NCI-H1694 (cell line): Measurements from ENCODE around the gene JAZF1.
"Not testable (repeated sequence)": the region's sequence is repeated elsewhere in the genome, so short reads cannot be mapped to it uniquely, and the experiment has no call there.

Source experiments
- DNase-seq: peaks from one replicate; lab custom pipeline; 2025; lab: John Stamatoyannopoulos, UW

Gene JAZF1

DNA sequence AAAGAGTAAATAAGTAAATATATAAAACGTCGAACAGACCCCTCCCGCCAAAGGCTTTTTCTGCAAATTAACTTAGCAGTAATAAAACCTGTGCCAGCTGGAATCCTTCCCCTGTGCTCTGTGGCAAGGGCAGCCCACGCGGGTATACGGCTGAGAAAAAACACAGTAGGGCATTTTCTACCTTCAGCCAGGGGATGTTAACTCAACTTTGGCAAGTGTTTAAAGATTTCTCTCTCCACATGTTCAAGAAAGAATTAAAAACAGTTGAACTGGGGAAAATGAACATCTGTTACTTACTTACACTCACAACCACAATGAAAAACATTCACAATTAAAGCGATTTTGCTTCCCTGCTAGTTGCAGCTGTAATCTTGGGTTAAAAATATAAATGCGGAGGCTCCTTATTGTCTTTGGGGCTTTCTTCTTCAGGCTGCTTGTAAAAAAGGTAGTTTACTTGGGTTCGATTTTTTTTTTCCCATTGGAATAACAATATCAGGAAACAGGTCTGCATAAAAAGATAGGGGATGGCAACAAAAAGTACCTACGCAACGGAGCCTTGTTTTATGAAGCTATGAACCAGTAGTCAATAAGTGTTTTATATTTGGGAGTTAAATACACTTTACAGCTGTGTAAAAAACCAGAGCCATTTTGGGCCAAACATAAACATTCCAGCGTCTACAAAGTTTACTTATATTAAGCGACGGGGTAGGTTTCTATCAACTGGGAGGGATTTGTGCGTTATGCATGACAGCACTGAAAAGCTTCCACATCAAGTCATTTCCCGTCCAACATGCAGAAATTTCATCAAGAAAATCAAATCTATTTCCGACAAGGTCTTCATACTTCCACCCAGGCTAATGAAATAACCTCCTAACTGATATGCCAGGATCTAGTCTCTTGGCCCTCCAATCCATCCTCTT, 308.0 kb downstream of the JAZF1 start:
- no peak for DNase-seq

DNA sequence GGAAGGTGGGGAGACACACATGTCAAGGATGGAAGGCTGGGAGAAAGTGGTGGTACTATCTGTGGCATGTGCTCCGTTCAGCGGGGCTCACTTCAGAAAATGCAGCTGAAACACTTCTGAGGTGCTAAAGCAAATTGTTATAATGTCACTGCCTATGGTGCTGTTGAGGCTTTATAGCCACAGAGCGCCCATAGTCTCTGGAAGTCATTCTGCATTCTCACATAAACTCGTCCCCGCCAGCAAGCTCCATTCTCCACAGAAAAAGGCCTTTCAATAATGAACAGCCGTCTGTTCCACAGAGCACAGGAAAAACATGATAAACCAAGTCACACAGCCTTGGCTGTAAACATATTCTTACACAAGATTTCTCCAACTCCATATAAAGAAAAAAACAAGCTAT, 308.7 kb downstream of the JAZF1 start:
- DNase-seq = no peak

DNA sequence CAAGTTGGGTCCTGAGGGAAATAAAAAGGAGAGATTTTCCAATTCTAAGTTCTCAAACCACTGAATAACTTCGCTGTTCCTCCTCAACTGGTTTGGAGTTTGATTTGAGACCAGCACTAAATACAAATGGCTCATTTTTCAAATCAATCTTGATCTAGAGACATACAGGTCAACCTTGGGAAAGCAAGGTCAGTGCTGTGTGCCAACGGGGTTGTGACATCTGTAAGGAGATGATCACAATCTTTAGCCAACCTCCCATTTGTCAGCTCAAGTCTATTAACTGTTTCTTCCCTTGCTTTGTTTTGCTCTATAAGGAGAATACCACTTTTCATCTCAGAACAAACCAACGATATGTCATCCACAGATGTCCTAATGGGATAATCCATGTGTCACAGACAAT, 309.5 kb downstream of the JAZF1 start:
- no peak for DNase-seq

DNA sequence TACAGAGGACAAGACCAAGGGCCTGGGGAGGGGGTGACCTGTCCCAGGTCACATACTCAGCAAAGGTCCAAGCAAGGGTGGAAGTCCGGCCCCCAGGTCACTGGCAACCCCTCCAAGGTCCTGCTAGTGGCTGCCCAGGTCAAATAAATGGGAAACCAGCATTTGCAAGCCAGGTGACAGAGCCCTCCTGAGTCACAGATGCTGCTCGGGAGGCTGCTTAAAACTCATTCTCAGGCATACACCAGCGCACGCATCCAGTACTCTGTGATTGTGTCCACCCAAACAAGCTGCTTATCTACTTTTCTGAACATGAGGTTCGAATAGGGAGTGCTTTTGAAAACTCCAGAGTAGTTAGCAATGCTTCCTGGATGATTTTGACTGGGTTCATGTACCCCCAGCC, 310.0 kb downstream of the JAZF1 start:
- no peak for DNase-seq

DNA sequence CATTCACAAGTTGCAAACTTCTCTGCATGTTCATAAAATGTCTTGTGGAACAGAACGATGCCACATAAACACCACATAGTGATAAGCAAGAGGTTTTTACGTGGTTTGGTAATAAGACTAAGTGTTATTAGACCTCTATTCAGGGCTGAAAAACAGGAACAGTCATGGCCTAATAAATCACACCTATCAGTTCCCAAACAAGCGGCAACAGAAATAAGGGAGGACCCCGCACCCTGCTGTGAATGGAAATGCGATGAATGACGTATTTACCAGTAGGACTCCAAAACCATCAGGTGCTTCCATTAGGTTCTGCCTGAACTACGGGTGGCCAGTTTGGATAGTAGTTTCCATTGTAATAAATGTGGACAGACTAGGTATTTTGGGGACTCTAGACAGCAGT, 311.5 kb downstream of the JAZF1 start:
- DNase-seq = no peak

DNA sequence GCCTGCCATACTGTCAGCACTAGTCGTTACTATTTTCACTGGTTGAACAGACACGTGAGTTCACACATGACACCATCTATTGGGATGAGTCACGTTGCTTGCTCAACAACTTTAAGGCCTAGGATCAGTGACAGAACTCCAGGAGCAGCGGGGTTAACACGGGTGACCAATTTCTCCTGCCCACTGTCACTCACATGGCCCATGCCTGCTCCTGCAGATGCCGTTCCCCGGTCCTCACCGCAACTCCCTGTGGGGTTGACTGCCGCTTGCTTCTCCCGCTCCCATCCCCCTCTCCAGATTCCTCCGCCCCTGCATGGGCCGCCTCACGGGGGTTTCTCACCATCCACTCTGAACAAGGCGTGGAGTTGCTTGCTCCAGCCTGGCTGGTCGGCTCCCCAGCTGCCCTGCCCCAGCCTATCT, 312.5 kb downstream of the JAZF1 start:
- no peak for DNase-seq

DNA sequence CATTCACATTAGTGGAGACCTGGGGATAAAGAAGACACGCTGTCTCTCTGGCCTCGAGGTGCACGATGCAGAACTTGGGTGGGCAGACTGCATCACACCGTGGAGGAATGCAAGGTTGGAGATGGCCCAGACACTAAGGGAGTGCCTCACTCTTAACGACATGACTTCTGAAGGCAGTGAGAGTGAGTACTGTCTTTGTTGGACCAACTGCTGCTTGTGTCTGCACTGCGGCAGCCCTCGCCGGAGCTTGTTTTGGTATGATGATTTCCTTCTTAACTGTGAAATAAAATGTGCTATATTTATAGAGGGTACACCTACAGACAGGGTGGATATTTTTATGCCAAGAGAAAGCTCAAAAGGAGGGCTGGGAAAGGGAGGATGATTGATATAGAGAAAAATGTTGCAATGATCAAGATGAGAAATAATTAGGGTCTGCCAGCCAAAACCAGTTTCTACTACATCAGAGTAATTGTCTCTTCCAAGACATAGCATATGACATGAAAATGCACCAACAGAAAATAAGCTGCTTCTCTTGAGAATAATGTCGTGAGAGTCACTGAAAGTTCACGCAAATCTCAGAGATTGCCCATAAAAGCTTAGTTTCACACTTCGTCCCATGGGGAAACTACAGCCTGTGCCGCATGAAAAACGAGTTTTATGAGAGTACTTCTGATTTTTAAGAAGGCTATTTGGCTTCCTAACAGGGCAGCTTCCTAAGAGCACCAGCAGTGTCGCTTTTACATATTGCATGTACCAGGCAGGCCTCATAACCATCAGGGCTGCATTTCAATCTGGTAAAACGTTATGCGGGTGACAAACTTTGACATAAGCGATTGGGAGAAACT, 313.5 kb downstream of the JAZF1 start:
- no peak for DNase-seq

DNA sequence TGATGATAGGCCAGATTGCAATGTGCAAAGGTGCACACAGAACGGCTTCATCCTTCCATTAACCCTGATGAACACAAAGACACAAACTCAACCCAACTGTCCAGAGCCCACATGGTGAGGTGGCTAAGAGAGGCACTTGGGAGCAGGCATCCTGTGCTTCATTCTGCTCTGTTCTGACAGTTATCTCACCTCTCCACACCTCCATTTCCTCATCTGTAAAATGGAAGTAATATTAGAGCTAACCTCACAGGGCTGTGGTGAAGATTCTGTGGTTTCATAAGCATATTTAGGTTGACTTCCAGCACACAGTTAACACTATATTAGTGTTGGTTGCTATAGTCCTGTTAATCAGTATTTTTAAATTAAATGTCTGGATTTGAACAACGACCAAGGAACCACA, 314.3 kb downstream of the JAZF1 start:
- no peak for DNase-seq

DNA sequence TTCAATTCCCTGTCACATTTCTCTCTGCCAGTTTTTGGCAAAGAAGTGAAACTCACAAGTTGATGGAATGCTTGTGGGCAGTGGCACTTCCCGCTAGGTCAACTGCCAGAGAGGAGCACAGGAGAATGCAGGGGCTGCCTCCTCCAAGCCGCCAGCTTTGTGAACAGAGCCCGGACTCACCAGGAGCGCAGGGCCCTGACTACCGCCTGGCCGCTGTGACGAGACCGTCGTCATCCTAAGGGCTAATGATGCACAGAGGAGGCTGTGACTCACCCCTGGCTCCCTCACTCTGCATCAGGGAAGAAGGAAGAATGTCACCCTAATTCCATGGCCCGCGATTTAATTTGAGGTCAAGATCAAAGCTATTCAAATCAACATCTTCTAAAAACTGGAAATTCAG, 316.7 kb downstream of the JAZF1 start:
- no peak for DNase-seq

DNA sequence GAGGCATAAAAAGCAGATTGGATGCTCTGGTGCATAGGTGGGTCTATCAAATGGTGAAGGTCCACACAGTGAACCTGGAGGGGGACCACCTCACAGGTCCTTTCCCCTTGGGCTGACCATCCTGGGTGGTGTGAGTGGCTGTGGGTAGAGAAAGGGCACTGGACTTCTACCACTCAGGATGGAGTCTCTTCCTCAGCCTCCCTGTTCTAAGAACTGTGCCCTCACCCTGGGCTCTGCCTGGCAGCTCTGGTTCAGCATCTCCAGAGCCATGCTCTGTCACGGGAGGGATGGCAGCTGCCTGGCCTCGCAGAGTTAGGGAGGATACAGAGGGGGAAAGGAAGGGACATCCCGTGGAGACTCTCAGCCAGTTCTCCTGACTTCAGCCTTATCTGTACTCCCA, 318.8 kb downstream of the JAZF1 start:
- no peak for DNase-seq

DNA sequence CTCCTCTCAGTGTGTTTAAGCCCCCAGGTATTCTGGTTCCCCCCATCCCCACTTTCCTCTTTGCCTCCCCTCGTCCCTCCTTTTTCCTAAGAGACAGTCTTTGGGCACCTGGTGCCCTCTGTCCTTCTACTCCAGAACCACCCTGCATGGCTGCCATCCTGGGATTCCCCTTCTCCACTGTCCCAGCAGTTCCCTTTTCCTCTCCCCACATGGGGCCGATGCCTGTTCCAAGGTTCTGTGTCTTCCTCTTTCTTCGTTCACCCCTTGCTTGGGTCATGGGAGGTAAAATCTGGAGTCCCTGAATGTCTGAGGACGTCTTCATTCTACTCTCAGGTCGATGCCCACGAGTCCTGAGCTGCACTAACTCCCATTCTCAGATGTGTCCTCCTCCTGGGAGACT, 319.8 kb downstream of the JAZF1 start:
- DNase-seq = no peak

DNA sequence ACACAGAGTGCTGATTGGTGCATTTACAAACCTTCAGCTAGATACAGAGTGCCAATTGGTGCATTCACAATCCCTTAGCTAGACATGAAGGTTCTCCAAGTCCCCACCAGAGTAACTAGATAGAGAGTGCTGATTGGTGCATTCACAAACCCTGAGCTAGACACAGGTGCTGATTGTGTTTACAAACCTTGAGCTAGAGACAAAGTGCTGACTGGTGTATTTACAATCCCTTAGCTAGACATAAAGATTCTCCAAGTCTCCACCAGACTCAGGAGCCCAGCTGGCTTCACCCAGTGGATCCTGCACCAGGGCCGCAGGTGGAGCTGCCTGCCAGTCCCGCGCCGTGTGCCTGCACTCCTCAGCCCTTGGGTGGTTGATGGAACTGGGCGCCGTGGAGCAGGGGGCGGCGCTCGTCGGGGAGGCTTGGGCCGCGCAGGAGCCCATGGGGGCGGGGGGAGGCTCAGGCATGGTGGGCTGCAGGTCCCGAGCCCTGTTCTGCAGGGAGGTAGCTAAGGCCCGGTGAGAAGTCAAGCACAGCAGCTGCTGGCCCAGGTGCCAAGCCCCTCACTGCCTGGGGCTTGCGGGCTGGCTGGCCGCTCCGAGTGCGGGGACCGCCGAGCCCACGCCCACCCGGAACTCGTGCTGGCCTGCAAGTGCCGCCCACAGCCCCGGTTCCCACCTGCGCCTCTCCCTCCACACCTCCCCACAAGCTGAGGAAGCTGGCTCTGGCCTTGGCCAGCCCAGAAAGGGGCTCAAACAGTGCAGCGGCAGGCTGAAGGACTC, 323.7 kb downstream of the JAZF1 start:
- DNase-seq = not testable (repeated sequence)

DNA sequence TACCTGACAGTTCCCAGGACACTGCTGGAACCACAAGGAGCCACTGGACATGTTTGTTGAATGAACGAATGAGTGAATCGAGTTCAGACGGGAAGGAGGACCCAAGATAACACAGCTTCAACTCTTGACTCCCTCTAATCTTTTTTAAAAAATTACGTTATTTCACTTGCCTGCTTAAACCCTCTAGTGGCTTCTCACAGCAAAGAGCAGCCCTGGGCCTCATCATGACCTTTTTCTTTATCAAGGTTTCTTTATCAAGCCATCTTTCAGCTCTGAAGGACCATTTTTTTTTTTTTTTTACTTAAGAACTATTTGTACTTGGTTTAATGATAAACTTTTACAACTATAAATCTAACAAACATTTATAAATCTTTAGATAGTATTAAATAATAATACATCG, 330.1 kb downstream of the JAZF1 start:
- no peak for DNase-seq

DNA sequence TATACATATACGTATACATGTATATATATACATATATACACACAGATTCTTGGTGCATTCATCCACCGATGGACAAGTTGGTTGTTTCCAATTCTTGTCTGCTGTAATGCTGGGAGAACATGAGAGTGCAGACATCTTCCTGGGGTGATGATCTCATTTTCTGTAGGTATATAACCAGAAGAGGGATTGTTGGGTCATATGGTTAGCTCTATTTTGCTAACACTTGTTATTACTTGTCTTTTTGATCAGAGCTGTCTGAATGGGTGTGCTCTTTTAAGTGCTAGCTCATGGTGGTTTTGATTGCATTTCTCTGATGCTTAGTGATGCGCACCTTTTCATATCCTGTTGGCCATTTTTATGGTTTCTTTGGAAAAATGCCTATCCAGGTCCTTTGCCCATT, 334.2 kb downstream of the JAZF1 start:
- DNase-seq = no peak

DNA sequence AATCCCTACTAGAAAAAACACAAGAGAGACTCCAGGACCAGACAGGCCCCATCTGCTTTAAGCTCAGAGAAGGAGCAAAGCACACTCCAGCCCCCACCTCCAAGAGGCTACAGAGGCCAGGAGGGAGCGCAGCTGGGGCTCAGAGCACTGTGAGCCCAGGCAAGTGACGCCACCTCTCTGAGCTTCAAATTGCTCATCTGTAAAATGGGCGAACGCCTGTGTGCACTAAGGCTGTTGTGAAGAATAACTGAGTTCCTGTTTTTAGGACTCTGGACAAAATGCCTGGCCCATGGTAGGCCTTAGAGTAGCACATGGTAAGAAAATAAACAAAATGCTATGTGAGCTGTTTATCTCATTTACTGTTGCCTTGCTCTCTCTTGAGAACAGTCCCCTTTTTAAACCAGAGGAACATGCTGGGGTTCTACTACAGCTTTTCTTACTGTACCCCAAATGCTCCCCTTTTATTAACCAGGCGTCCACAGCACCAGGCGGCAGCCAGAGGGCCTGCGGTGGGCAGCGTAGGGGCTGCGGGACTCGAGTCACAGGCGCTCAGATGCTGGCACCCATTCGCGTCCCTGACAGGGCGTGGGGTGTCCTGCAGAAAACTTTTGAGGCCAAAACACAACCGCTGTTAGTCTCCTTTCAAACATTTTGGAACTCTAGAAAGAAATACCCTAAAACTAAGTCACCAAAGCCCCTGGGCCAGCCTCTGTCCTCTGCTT, 336.9 kb downstream of the JAZF1 start:
- DNase-seq = no peak

DNA sequence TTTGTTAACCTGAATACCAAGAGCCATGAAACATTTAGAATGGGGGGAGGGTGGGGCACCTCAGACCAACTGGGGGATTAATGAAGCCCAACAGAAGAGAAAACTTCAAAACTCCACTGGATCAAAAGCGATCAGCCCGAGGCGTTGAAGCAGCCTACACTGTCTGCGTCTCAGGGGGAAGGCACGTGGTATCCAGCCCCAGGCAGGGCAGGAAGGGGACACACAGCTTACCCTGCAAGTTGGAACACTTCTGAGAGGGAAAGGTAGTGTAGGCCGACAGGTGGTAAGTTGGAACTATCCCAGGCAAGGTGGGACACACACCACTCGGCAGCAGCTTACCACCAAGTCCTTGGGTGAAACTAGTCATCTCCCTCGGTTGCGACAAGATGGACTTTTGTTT, 337.7 kb downstream of the JAZF1 start:
- DNase-seq = no peak

DNA sequence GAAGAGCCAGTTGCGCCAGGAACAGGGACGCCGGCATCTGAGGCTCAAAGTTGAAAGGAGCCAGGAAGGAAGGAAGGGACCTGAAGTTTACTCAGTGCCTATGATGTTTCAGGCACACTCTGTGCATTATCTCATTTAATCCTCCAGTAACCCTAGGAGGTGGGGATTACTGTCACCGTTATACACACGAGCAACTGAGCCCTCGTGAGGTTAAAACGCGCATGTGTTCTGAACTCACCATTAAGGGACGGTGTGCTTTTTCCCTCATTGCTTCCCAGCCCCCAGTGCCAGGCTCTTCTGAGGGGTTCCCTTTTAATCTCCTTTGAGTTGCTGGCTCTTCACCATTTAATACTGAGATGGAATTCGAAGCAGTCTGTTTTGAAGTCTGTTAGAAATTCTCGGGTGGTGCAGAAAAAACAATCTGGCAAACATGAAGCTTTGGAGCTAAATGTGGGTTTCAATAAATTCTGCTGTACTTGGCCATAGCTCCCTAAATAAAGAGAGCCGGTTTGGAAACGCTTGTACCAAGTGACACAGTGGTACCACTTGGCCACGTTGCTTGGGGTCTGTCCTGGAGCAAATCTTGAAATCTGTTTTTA, 338.4 kb downstream of the JAZF1 start:
- DNase-seq = no peak

DNA sequence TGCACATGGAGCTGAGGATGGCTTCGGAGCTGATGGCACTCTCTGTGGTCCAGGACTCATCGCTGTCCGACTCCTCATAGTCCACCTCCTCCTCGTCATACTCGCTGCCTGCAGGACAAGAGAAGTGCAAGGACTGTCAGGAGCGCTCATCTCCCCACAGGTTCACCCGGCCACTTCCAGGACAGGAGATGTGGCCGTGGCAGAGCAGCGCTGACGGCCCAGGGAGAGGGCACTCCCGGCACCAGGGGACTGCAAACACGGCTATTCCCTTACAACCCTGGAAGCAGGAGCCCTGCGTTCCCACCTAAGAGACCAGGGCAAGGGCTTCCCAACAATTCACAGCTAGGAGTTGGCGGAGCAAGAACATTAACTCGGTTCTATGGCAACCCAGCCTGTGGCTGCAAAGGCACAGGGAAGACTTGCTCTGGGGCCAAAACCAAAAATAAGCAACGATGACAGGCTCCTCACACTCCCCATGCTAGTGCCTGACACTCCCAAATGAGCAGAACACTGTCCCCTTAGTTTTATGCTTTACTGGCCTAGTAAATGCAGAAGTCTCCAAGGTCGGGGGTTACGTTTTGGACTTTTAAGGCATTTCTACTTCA, 339.7 kb downstream of the JAZF1 start:
- DNase-seq = no peak

DNA sequence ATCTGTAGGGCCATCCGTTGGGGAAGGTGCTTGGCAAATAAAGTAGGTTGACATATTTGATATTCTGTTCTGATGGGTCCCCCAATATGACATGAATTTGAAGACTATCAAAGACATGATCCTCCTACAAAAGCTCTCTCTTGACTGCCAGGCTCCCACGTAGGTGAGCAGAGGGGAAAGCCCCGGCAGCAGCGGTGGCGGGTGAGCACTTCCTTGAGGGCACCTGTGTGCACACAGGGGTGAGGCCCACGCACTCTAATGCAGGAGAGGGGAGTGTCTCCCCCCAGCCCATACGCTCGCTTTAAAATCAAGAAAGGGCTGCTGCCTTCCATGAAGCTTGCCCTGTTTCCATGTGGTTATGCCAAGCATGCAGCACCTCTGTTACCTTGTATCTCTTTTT, 340.3 kb downstream of the JAZF1 start:
- no peak for DNase-seq

DNA sequence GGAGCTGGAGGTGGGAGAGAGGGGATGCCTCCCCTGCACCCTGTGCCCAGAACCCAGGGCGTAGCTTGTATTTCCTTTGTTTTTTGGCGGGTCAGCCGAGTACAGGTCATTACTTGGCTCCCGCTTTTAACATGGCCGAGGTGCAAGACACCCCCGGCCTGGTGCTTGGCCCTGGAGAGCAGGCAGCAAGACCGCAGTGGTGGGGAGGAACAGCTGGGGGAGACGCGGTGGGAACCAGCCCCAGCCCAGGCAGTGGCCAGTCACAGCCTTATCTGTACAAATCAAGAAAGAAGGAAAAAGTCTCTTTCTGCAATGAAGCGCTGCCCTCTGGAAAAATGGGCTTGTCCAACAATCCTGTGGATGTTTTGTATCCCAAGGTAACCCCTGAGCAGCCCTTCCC, 341.5 kb downstream of the JAZF1 start:
- no peak for DNase-seq

DNA sequence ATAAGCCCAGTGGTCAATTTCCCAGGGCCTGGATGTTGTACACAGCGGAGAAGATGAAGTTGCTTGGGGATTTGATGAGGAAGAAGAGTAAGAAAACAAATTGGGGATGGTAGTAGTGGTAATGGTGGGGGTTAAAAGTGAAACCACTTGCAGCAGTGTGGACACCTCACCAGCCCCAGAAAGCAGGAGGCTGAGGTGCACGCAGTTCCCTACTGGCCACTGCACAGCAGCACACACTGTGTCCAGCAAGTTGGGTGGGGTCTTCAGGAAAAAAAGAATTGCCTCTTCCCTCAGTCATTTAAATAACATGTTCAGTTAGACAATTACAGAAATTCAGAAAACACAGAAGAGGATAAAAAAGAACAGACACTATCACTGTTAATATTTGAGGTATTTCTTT, 344.1 kb downstream of the JAZF1 start:
- DNase-seq = no peak
